NCI-H2196 treated with DMSO at 0.1 percent for 48 hours (cell line): ENCODE results near the gene MID2.
"Not testable (repeated sequence)": the region's sequence is repeated elsewhere in the genome, so short reads cannot be mapped to it uniquely, and the experiment has no call there.

Source experiments
- DNase-seq: peaks from one replicate; lab custom pipeline; 2025; ENCODE audit not compliant: unreplicated experiment; lab: John Stamatoyannopoulos, UW

Gene MID2

DNA sequence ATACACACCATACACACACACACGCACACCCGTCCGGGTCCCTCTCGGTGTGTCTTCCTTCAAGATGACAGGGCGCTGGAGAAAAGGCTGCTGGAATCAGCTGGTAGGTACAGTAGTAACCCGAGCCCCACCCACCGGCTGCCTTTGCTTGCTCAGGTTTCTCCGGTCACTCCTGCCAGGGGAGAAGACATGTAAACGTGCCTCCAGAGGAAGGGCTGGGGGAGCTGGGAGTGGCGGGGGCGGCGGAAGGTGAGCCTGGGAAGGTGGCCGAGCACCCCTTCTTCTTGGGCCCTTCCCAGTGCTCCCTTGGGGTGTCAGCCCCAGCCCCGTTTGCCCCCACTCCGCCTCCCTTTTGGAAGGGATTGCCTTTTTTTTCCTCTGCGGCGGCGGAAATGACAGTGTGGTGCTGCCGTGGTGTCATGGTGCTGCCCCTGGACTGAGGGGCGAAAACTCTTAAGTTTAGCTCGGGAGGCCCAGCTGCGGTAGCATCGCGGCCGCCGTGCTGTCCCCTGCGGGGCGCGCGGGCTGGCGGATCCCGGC lies at the start of gene MID2:
TSS of gene MID2 (plus strand) at position 169 of the 540 bp plus-strand sequence. CDS start 561 bp downstream, outside the sequence.
- DNase-seq = peak; percentile 13

- DNase-seq = peak; percentile 45
Measured at GRCh38 chrX:107776649-107777535, 48.8 kb upstream of the MID2 start.

GRCh38 chrX:107777536-107777832 lies 48.2 kb upstream of the MID2 start, which contains the start of gene NCBP2L:
Gene NCBP2L (plus strand): TSS chrX:107777733. CDS start chrX:107794221, 16,488 bp downstream.
- no peak for DNase-seq

- no peak for DNase-seq
Measured at GRCh38 chrX:107780525-107780924, 45.1 kb upstream of the MID2 start.

DNA sequence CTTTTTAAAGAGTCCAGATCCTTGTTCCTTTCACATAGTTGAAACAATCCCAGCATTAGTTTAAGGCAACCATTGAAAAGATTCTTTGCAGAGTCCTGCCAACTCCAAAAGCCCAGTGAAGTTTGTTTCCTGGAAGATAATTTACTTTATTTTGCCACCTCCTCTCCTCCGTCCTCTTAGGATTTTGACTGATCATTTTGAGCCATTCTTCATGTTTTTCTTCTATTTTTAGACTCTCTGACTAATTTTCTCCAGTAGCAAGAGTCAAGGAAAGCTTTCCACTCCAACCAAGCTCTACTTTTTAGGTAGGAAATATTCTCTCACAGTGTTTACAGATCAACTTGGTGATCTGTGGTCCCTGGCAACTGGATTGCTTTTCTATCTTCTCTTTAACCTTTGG lies 37.8 kb upstream of the MID2 start:
- DNase-seq = no peak

DNA sequence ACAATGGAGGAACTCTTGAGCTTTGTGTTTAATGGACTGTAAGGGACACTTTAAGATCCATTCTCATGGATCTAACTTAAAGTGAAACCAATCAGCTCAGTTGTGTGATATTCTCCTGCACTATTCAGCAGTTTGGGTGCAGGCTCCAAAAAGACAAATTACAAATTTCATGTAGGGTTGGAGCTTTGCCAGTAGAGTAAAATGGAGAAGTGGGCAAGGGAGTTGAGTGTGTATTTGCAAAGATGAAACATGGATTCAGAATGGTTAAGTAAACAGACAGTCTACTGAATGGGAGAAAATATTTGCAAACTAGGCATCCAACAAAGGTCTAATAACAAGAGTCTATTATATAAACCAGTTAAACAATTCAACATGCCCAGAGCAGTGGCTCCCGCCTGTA lies 21.2 kb upstream of the MID2 start:
- DNase-seq = no peak

GRCh38 chrX:107805179-107805578 lies 20.5 kb upstream of the MID2 start:
- DNase-seq = no peak

DNA sequence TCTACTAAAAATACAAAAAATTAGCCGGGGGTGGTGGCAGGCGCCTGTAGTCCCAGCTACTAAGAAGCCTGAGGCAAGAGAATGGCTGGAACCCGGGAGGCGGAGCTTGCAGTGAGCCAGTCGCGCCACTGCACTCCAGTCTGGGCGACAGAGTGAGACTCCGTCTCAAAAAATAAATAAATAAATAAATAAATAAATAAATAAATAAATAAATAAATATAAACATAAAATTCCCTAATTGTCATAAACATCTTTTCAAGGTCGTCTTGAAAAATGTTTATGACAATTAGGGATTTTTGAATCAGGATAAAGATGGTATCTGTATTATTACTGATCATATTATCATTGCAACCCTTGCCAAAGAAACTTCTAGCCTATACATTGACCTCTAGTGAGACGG lies 15.6 kb upstream of the MID2 start:
- DNase-seq = not testable (repeated sequence)

GRCh38 chrX:107818900-107819521 lies 6.7 kb upstream of the MID2 start:
- no peak for DNase-seq

DNA sequence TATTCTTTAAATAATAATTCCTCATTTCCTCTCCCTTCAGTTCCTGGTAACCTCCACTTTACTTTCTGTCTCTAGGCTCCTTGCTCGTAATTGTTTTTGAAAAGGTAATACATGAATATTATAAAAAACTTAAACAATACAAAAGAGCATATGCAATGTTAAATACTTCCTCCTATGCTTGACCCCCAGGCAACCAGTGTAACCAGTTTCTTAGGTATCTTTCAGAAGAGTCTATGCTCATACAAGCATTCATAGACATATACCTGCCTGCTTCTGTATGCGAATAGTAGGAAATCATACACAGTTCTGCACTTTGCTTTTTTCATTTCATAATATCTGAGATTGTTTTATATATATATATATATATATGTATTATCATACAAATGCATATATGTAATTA lies 2.6 kb upstream of the MID2 start:
- DNase-seq = no peak

DNA sequence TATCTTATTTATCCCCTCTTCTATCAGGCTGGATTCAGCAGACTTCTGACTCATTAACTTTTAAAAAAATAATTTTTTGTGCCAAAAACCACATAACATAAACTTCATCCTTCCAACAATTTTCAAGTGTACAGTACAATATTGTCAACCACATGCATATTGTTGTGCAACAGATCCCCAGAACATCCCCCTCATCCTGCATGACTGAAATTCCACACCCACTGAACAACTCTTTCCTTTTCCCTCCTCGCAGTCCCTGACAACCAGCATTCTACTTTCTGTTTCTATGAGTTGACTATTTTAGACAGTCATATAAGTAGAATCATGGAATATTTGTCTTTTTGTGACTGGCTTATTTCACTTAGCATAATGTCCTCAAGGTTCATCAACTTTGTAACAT lies 2.2 kb upstream of the MID2 start:
- no peak for DNase-seq

DNA sequence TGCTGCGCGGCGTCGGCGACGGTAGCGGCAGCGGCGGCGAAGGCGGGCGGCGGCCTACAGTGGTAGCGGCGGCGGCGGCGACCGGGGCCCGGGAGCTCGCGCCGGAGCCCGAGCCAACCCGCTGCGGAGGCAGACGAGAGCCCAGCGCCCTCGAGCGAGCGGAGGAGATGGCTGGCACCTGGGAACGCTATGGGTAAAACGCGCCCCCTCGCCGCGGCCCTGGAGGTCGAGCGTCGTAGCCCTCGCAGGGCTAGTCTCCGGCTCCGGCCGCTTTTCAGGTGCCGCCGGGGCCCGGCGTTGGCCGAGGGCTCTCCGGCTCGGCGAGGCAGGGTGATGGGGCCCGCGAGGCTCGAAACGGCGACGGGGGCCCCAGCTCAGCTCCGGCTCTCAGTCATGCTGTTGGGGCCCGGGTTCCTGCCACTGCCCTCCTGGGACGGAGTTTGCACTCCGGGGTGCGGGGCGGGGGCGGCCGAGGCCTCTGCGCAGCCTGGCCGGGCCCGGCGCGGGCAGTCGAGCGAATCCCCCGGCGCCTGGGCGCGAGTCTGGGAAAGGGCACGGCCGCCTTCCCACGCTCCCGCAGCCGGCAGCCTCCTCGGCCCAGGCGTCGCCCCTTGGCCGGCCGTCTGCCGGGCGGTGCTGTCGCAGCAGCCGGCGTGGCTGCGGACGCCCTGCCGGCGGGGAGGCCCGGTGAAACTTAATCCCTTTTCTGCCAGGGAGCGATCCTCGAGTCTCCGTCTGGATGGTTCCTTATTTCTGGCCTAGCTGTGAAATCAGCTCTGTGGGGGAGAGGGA lies 768 bp downstream of the MID2 start:
- DNase-seq = peak; percentile 5

GRCh38 chrX:107827030-107827831 lies 1.6 kb downstream of the MID2 start:
- DNase-seq = no peak

DNA sequence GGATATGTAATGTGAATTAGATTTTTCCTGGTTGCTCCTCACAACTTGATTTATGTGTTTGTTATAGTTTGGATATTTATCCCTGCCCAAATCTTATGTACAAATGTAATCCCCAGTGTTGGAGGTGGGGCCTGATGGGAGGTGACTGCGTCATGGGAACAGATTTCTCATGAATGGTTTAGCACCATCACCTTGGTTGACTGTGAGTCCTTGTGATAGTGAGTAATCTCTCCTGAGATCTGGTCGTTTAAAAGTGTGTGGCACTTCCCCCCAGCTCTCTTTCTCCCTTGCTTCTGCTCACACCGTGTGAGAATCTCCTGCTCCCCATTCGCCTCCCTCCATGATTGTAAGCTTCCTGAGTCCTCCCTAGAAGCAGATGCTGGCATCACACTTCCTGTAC lies 2.2 kb downstream of the MID2 start:
- DNase-seq = no peak

GRCh38 chrX:107829878-107830277 lies 4.2 kb downstream of the MID2 start:
- no peak for DNase-seq

DNA sequence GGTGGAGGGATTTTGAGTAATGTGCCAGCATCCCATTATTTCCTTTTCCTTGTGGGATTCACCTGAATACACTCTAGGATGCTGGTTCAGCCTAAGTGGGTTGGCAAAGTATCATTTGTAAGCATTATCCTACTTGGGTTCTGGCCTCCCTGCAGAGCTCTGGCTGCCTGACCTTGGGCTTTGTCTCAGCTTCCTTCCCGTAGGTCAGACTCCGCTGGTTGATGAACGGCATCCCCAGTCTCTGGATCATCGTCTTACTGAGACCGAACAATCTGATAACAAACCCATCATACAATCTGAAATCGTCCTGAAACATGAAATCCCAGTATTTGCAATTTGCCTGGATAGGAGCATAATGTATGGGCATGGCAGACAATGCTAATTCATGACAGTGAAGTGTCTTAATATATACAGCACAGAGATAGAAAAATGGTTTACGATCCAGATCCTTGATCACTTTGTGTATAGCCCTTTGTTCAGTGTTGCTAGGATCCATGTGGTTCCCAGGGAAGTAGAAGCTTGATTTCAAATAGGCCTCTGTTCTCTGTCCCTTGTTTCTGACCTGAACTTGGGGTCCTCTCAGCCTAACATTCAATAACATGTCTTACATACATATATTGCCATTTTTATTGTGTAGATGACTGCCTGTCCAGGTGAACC lies 5.5 kb downstream of the MID2 start:
- no peak for DNase-seq

DNA sequence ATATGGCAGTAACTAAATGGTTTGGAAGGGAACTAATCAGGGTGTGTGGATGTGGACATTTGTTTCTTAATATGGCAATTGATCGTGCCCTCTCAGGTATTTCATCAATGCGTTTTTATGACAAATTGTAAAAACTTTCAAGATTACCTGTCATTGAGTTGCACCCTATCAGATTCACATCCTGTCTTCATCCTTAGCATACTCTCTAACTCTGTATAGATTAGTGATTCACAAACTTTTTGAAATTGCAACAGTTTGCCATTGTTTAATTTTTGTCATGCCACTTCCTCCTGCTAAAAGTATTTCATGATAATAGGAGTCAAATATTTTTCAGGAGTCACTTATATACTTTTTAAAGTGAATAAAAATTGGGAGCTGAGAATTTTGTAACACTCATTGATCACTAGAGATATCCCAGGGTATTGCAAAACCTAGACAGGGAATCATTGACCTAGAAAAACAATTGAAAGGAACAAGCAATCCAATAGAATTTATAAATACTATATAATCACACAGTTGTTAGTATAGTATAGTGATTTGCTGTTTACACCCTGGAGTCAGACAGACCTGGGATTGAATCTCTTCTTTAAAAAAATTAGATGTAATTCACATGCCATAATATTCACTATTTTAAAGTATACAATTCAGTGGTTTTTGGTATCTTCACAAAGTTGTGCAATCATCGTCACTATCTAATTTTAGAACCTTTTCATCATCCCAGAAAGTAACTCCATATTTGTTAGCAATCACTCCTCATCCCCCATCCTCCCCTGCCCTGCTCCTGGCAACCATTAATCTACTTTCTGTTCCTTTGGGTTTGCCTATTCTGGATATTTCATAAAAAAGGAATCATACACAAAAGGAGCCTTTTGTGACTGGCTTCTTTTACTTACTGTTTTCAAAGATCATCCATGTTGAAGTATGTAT lies 8.9 kb downstream of the MID2 start:
- DNase-seq = no peak

DNA sequence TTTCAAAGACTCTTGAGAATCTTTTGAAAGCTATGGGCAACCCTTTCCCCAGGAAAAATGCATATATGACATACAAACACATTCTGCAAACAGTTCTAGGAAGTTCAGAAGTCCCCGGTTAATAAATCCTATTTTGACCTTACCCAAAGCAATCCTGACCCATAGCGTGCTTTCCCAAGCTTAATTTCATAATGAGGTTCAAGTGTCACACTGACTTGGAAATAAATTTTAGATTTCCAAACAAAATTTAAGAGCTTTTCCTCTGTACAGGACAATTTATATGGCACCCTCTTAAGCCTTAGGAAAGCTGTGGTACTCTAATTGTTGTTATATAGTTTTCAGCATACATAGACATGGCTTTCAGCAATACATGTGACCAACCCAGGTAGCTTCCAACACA lies 11.3 kb downstream of the MID2 start:
- DNase-seq = no peak

DNA sequence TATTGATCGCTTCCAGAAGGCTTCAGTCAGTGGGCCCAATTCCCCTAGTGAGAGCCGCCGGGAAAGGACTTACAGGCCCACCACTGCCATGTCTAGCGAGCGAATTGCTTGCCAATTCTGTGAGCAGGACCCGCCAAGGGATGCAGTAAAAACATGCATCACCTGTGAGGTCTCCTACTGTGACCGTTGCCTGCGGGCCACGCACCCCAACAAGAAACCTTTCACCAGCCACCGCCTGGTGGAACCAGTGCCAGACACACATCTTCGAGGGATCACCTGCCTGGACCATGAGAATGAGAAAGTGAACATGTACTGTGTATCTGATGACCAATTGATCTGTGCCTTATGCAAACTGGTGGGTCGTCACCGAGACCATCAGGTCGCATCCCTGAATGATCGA lies 15.3 kb downstream of the MID2 start:
- DNase-seq = no peak
